Tibial nerve (tissue), 3 donors: ENCODE results near the gene OR2AG2.

ENCODE experiments used
- POLR2A ChIP-seq, 2 donors: fragments of 450-650 bp; IDR thresholded peaks; one replicate each; pipeline ENCODE4 v1.6.1; 2017; ENCODE audit warnings: antibody characterized with exemption in 2 of 2, mild to moderate bottlenecking in 2 of 2, moderate library complexity in 2 of 2
- TF ChIP-seq, protein P1 (sequence below), 5 experiments: fragments of 200-600 bp in 3 of 5; fragments of 450-650 bp in 2 of 5; sonication (generic) in 3 of 5; IDR thresholded peaks; one replicate each; pipeline ENCODE4 v1.5.1; 2016 to 2019; ENCODE audit warnings: antibody characterized with exemption in 5 of 5, mild to moderate bottlenecking in 3 of 5, moderate library complexity in 2 of 5

DNA sequence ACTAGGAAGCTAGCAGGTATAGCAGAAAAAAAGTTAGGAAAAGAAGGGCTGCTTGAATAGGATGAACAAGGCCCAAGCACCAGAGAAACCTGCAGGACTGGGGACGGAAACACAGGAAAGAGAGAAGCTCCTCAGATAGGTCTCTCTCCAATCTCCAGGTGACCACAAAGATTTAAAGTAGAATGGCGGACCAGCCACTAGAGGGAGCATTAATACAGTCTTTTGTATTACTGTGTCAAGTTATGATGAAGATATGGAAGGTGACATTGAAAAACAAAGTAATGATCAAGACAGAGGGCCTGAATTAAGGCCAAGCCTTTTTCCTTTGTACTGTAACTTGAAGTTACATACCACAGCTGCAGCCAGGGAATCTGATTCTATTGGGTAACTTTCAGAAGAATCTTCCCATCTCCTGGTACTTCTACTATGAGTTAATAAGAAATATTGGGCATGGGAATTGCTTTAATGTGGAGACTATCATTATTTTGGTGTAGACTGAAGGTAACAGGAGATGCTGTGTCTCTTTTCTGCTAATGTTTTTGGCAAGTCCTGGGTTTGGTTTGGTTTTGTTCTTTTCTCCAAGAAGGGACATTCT, 33.8 kb downstream of the OR2AG2 start:
- TF ChIP-seq, protein P1, sequence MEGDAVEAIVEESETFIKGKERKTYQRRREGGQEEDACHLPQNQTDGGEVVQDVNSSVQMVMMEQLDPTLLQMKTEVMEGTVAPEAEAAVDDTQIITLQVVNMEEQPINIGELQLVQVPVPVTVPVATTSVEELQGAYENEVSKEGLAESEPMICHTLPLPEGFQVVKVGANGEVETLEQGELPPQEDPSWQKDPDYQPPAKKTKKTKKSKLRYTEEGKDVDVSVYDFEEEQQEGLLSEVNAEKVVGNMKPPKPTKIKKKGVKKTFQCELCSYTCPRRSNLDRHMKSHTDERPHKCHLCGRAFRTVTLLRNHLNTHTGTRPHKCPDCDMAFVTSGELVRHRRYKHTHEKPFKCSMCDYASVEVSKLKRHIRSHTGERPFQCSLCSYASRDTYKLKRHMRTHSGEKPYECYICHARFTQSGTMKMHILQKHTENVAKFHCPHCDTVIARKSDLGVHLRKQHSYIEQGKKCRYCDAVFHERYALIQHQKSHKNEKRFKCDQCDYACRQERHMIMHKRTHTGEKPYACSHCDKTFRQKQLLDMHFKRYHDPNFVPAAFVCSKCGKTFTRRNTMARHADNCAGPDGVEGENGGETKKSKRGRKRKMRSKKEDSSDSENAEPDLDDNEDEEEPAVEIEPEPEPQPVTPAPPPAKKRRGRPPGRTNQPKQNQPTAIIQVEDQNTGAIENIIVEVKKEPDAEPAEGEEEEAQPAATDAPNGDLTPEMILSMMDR (IDR thresholded peaks at IDR 0.05) = peak; percentile 38 to 52 (median 50)
- TF ChIP-seq POLR2A (IDR thresholded peaks at IDR 0.05) = no peak
